Measurements from ENCODE around the gene RGL3.

- TF ChIP-seq CTCF (conservative IDR thresholded peaks at IDR 0.05) (no peak), EZH2 (IDR thresholded peaks at IDR 0.05; ENCODE audit: low read depth) (no peak)
Measured at GRCh38 chr19:11364935-11365334, 54.2 kb downstream of the RGL3 start.

All from PC-9 (cell line).